Ishikawa (cell line): ENCODE results near the gene CCM2.

Source experiments
- CEBPB ChIP-seq: IDR thresholded peaks from 2 replicates; pipeline ENCODE4 v1.6.1; 2012
- CREB1 ChIP-seq: IDR thresholded peaks from 2 replicates; pipeline ENCODE4 v1.6.1; 2012; ENCODE audit warnings: low read depth
- EGR1 ChIP-seq: IDR thresholded peaks from 2 replicates; pipeline ENCODE4 v1.6.1; 2012
- EP300 ChIP-seq: IDR thresholded peaks from 2 replicates; pipeline ENCODE4 v1.6.1; 2012; ENCODE audit warnings: borderline replicate concordance
- FOXM1 ChIP-seq: IDR thresholded peaks from 2 replicates; pipeline ENCODE4 v1.6.1; 2012; ENCODE audit warnings: low read depth, borderline replicate concordance
- RAD21 ChIP-seq: IDR thresholded peaks from 2 replicates; pipeline ENCODE4 v1.6.1; 2012; ENCODE audit warnings: low read depth
- TAF1 ChIP-seq: IDR thresholded peaks from 2 replicates; pipeline ENCODE4 v1.6.1; 2012; ENCODE audit warnings: low read depth, mild to moderate bottlenecking
- YY1 ChIP-seq: IDR thresholded peaks from 2 replicates; pipeline ENCODE4 v1.6.1; 2012; ENCODE audit warnings: low read depth
- ZBTB7A ChIP-seq: IDR thresholded peaks from 2 replicates; pipeline ENCODE4 v1.6.1; 2012; ENCODE audit warnings: low read depth
- TF ChIP-seq, protein P1 (sequence below): IDR thresholded peaks from 2 replicates; pipeline ENCODE4 v1.6.1; 2012; ENCODE audit warnings: low read depth, mild to moderate bottlenecking

DNA sequence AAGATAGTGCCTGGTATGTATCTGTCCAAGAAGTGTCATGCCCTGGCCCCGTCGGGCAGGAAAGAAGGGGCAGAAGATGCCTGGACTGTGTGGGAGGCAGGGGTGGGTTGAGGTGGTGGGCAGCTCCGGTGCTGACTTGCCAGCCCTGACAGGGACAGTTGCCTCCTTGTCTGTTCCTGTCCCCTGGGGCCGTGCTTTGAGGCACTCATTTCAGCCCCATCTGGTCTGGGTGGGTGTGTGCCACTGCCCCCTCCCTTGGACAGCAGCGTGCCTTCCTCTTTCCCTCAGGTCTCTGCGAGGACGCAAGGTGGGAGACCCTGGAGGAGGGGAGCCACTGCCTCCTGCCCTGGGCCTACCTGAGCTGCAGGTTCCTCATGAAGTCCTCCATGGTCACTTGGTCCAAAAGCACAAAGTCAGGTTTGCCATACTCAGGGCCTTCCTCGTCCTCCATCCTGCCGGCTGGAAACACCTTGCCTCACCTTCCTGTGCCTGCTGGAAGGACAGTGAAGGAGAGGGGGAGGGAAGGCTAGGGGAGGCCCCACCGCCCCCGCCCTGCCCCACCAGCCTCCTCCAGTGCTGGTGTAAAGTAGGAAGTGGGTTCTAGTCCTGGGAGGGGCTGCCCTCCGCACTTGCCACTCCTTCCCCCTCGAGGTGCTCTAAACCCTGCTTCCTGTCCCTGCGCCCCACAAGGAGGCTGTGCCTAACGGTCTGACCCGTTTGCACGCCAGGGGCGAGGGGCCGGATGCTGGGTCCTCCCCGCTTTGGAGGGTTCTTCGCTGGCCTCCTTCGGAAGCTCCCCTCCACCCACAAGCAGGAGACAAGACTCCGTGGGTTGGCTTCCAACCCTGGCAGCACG is 21.3 kb upstream of the CCM2 start, which contains the start of gene MYO1G:
- TF ChIP-seq TAF1 = no peak
- no peak for TF ChIP-seq CREB1
- TF ChIP-seq EP300 = no peak
- no peak for TF ChIP-seq ZBTB7A
- no peak for TF ChIP-seq RAD21
- no peak for TF ChIP-seq CEBPB
- TF ChIP-seq, protein P1, sequence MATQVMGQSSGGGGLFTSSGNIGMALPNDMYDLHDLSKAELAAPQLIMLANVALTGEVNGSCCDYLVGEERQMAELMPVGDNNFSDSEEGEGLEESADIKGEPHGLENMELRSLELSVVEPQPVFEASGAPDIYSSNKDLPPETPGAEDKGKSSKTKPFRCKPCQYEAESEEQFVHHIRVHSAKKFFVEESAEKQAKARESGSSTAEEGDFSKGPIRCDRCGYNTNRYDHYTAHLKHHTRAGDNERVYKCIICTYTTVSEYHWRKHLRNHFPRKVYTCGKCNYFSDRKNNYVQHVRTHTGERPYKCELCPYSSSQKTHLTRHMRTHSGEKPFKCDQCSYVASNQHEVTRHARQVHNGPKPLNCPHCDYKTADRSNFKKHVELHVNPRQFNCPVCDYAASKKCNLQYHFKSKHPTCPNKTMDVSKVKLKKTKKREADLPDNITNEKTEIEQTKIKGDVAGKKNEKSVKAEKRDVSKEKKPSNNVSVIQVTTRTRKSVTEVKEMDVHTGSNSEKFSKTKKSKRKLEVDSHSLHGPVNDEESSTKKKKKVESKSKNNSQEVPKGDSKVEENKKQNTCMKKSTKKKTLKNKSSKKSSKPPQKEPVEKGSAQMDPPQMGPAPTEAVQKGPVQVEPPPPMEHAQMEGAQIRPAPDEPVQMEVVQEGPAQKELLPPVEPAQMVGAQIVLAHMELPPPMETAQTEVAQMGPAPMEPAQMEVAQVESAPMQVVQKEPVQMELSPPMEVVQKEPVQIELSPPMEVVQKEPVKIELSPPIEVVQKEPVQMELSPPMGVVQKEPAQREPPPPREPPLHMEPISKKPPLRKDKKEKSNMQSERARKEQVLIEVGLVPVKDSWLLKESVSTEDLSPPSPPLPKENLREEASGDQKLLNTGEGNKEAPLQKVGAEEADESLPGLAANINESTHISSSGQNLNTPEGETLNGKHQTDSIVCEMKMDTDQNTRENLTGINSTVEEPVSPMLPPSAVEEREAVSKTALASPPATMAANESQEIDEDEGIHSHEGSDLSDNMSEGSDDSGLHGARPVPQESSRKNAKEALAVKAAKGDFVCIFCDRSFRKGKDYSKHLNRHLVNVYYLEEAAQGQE = no peak
- no peak for TF ChIP-seq EGR1
- TF ChIP-seq YY1 = no peak
- TF ChIP-seq FOXM1 = no peak
